ENCODE data around the gene CCDC107.

The CCDC107 gene

DNA sequence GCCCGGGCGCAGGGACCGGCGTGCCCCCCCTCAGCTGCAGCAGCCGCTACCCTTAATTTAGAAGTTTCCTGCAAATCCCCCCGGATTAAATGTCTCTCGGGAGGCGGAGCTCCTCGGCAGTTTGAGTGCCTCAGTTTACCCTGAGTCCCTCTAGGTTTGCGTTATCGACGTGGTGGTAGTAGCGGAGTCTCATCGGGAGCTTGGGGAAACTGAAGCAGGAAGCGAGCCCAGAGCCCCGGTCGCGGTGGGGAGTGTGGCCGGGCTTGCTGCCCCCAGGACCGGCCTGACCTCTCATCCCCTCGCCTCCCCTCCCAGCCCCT lies 32.2 kb downstream of the CCDC107 start:
- Histone ChIP-seq H3K27ac (ENCODE audit: low read depth, low read length, poor library complexity, severe bottlenecking) (no peak overlapping the region), H3K4me1 (ENCODE audit: insufficient read depth, low read length, severe bottlenecking) (peaks cover 37% of the 10 kb centered on the region), H3K9ac (ENCODE audit: low read length) (peak overlapping the region; percentile 63), H3F3A (ENCODE audit: insufficient read depth, low read length) (0 out of 2 replicates have a peak, but pooled peaks cover 3% of the 10 kb centered on the region), H3K9me3 (ENCODE audit: low read length) (no peaks in the 10 kb centered on the region), H3K79me2 (ENCODE audit: insufficient read depth, low read length) (no peaks in the 10 kb centered on the region), H3K9me2 (ENCODE audit: low read depth, low read length) (no peaks in the 10 kb centered on the region), H3K36me3 (ENCODE audit: insufficient read depth, low read length) (no peaks in the 10 kb centered on the region), H3K4me2 (ENCODE audit: low read length) (peak overlapping the region; percentile 81), H4K20me1 (ENCODE audit: insufficient read depth, low read length) (no peaks in the 10 kb centered on the region), H3K4me3 (ENCODE audit: low read depth, low read length, poor library complexity, severe bottlenecking) (peak overlapping the region; percentile 66), H3K27me3 (ENCODE audit: insufficient read depth, low read length) (no peaks in the 10 kb centered on the region; the same call in 1 of the 2 replicates), H2AFZ (ENCODE audit: low read length) (no peak overlapping the region)
- TF ChIP-seq EZH2 (IDR thresholded peaks at IDR 0.05; ENCODE audit: borderline replicate concordance, low read length) = no peak
- TF ChIP-seq, protein P1, sequence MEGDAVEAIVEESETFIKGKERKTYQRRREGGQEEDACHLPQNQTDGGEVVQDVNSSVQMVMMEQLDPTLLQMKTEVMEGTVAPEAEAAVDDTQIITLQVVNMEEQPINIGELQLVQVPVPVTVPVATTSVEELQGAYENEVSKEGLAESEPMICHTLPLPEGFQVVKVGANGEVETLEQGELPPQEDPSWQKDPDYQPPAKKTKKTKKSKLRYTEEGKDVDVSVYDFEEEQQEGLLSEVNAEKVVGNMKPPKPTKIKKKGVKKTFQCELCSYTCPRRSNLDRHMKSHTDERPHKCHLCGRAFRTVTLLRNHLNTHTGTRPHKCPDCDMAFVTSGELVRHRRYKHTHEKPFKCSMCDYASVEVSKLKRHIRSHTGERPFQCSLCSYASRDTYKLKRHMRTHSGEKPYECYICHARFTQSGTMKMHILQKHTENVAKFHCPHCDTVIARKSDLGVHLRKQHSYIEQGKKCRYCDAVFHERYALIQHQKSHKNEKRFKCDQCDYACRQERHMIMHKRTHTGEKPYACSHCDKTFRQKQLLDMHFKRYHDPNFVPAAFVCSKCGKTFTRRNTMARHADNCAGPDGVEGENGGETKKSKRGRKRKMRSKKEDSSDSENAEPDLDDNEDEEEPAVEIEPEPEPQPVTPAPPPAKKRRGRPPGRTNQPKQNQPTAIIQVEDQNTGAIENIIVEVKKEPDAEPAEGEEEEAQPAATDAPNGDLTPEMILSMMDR (IDR thresholded peaks at IDR 0.05; ENCODE audit: low read length) = no peak

DNA sequence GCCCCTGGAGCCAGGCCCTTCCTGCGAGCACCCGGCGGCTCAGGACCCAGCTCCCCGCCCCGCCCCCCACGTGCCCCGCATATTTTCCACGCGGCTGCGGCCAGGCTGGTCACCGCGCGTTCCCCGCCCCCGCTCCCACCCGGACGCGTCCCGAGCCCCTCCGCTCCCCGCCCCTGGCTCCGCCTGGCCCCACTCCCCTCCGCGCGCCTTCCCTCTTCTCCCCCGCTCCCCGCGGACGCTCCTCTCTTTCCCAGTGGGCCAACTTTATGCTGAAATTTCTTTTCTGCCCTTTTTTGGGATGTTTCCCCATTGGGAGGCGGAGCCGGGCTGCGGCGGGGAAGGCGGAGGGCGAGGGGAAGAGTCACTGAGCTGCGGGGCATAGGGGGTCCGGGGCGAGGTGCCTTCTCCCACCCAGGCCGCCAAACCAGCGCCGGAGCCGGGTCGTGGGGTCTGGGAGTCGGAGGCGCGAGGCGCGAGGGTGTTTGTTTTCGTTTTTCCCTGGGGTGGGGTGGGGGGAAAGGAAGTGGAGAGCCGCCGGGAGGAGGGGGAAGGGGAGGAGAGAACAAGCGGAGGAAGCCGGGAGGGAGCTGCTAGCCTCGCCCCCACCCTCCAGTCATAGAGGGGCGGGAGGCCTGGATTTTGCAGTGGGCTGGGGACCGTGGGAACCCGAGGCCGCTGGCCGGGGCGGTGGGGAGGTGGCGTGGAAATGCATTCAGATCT lies 32.7 kb downstream of the CCDC107 start:
- Histone ChIP-seq H3K27me3 (ENCODE audit: insufficient read depth, low read length) (no peaks in the 10 kb centered on the region), H3K4me2 (ENCODE audit: low read length) (peak overlapping the region; percentile 81), H3K27ac (ENCODE audit: low read depth, low read length, poor library complexity, severe bottlenecking) (no peak overlapping the region), H3K9me2 (ENCODE audit: low read depth, low read length) (no peaks in the 10 kb centered on the region), H3K4me3 (ENCODE audit: low read depth, low read length, poor library complexity, severe bottlenecking) (peak overlapping the region; percentile 66), H3F3A (ENCODE audit: insufficient read depth, low read length) (0 out of 2 replicates have a peak, but pooled peaks cover 3% of the 10 kb centered on the region), H3K9me3 (ENCODE audit: low read length) (no peaks in the 10 kb centered on the region), H3K36me3 (ENCODE audit: insufficient read depth, low read length) (peaks cover 3% of the 10 kb centered on the region; the same call in 1 of the 2 replicates), H3K79me2 (ENCODE audit: insufficient read depth, low read length) (no peaks in the 10 kb centered on the region), H4K20me1 (ENCODE audit: insufficient read depth, low read length) (no peaks in the 10 kb centered on the region), H3K9ac (ENCODE audit: low read length) (peak overlapping the region; percentile 63), H3K4me1 (ENCODE audit: insufficient read depth, low read length, severe bottlenecking) (peaks cover 37% of the 10 kb centered on the region), H2AFZ (ENCODE audit: low read length) (no peak overlapping the region)
- no peak for TF ChIP-seq EZH2 (IDR thresholded peaks at IDR 0.05; ENCODE audit: borderline replicate concordance, low read length)
- TF ChIP-seq, protein P1 (IDR thresholded peaks at IDR 0.05; ENCODE audit: low read length) = no peak

DNA sequence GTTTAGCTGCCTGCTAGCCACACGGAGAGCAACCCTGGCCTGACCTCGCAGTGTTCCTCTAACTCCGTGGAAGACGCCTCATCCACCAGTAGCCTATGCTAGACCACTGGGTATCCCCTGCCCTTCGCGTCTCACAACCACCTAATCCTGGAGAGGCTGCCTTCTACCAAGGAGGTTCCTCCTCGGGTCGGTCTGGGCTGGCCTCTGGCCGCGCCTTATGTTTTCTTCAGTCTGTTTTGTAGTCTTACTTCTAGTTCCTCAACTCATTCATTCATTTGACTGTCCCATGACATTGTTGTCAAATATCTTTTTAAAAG lies 33.2 kb downstream of the CCDC107 start:
- H3K79me2 ChIP-seq (ENCODE audit: insufficient read depth, low read length) = no peaks in the 10 kb centered on the region
- 0 out of 2 replicates have a peak, but pooled peaks cover 3% of the 10 kb centered on the region for H3F3A ChIP-seq (ENCODE audit: insufficient read depth, low read length)
- no peaks in the 10 kb centered on the region for H4K20me1 ChIP-seq (ENCODE audit: insufficient read depth, low read length)
- no peak overlapping the region for H3K27ac ChIP-seq (ENCODE audit: low read depth, low read length, poor library complexity, severe bottlenecking)
- H3K9ac ChIP-seq (ENCODE audit: low read length) = no peak overlapping the region; the same call in 1 of the 2 replicates
- no peaks in the 10 kb centered on the region for H3K9me2 ChIP-seq (ENCODE audit: low read depth, low read length)
- H3K9me3 ChIP-seq (ENCODE audit: low read length) = no peaks in the 10 kb centered on the region
- TF ChIP-seq EZH2 (IDR thresholded peaks at IDR 0.05; ENCODE audit: borderline replicate concordance, low read length) = no peak
- TF ChIP-seq, protein P1 (IDR thresholded peaks at IDR 0.05; ENCODE audit: low read length) = no peak
- peaks cover 8% of the 10 kb centered on the region; the same call in 1 of the 2 replicates for H3K36me3 ChIP-seq (ENCODE audit: insufficient read depth, low read length)
- H3K4me2 ChIP-seq (ENCODE audit: low read length) = peak overlapping the region; percentile 81
- no peaks in the 10 kb centered on the region for H3K27me3 ChIP-seq (ENCODE audit: insufficient read depth, low read length)
- no peak overlapping the region for H2AFZ ChIP-seq (ENCODE audit: low read length)
- peaks cover 37% of the 10 kb centered on the region for H3K4me1 ChIP-seq (ENCODE audit: insufficient read depth, low read length, severe bottlenecking)
- peak overlapping the region; percentile 66 for H3K4me3 ChIP-seq (ENCODE audit: low read depth, low read length, poor library complexity, severe bottlenecking)

Data from OCI-LY1 (cell line).